ENCODE results near the gene FUBP3.

Gene FUBP3

DNA sequence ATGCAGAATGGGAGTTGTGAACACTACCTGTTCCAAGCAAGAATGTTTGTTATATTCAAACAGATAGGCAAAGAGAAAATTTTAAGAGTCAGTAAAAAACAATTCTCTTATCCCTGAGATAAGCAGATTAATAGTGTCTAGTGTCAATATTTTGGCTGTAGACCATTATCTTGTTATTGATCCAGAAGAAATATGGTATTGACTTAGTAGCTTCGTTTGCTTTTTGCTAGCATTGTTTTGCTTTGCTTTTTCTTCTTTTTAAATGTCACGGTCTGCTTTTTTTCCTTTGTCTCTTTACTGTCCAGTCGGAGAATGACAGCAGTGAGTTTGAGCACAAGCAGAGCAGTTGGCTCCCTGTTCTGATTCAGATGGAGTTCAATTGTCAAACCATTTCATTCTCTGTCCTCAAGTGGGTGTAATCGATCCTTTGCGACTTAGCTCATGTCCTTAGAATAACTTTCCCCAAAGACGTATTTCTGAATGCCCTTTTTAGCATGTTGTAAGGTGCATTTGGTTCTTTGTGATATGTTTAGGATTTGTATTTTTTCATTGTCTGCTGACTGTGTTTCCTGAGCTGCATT is 29.3 kb downstream of the FUBP3 start:
- DNase-seq = no peak

DNA sequence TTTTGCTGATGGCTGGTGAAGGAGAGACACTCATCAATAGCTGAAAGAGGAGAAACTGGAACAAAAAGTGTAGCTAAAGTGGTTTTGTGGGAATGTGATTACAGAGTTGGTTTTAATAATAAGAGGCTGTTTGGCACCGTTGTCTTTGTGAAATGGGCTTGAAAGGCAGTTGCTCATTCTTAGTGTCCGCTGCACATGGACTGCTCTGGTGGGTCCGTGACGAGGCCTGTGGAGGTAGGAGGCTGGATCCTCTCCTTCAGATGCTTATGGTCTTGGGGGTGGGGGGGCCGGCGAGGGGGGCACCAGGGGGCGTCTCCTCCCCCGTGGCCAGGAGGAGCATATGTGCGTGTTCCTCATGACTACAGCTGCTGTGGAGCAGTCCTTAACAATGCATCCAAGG is 29.8 kb downstream of the FUBP3 start:
- DNase-seq = no peak

GRCh38 chr9:130610862-130611707 is 31.7 kb downstream of the FUBP3 start:
- no peak for DNase-seq

GRCh38 chr9:130616451-130616850 is 37.1 kb downstream of the FUBP3 start:
- no peak for DNase-seq

GRCh38 chr9:130623466-130623865 is 44.1 kb downstream of the FUBP3 start:
- no peak for DNase-seq

DNA sequence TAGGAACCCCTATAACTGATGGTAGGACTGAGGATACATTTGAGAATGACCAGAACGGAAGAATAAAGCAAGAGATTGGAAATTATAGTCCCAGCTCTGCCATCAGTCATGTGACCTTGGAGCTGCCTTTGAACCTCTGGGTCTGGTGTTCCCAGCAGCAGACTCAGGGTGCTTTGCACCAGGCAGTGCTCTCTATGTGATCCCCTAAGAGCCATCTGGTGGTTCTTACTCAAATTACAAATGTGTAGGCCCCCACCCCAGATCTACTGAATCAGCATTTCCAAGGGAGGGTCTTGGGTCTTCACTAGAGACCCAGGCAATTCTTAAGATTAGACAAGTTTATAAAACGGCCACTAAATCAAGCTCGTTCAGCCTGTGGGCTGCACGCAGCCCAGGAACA is 44.8 kb downstream of the FUBP3 start:
- DNase-seq = no peak

GRCh38 chr9:130626249-130626996 is 47.0 kb downstream of the FUBP3 start:
- no peak for DNase-seq

DNA sequence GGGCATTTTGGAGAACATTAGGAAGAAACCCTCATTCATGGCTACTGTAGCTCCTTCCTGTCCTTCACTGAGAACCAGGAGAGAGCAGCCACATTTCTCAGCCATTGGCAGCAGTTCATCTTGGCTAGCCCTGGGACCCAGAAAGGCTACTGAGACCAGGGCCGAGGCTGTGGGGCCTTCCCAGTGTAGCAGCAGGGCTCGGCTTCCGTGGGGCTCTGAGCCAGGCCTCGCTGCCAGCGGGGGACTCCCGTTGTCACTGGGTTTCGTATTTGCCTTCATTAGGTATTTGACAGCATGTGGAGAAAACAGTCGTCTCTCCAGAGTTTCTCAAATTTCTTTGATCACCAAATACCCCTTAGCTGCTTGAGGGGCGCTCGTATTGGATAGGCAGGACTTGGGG is 47.7 kb downstream of the FUBP3 start:
- no peak for DNase-seq

GRCh38 chr9:130627896-130628792 is 48.8 kb downstream of the FUBP3 start:
- DNase-seq = no peak

DNA sequence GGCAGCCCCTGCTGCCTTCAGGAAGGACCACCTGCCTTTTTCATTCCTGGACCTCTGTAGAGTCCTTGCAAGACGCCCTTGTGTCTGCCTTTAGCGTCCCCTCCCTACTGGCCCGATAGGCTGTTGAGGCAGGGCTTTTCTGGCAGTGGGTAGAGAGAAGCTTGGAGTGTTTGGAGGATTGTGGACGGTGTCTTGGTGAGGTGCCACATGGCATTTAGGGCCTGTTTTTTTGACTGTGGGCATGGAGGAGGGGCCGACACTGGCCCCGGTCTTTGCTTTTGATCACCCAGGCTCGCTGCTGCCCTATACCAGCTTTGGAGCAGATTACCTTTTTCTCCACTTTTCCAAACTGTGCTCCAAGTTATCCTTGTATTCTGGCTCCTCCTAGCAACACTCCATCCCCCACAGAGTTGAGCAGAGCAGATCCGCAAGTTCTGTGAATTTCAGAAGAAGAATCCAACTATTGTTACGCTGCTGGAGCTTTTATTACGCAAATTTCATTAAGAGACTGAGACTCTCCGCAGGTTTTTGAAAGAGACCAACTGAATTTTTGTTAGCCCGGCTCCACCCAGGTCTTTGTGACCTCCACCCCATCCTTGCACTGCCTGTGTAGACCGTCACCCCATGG is 50.2 kb downstream of the FUBP3 start:
- no peak for DNase-seq

GRCh38 chr9:130630071-130630450 is 50.7 kb downstream of the FUBP3 start:
- no peak for DNase-seq

DNA sequence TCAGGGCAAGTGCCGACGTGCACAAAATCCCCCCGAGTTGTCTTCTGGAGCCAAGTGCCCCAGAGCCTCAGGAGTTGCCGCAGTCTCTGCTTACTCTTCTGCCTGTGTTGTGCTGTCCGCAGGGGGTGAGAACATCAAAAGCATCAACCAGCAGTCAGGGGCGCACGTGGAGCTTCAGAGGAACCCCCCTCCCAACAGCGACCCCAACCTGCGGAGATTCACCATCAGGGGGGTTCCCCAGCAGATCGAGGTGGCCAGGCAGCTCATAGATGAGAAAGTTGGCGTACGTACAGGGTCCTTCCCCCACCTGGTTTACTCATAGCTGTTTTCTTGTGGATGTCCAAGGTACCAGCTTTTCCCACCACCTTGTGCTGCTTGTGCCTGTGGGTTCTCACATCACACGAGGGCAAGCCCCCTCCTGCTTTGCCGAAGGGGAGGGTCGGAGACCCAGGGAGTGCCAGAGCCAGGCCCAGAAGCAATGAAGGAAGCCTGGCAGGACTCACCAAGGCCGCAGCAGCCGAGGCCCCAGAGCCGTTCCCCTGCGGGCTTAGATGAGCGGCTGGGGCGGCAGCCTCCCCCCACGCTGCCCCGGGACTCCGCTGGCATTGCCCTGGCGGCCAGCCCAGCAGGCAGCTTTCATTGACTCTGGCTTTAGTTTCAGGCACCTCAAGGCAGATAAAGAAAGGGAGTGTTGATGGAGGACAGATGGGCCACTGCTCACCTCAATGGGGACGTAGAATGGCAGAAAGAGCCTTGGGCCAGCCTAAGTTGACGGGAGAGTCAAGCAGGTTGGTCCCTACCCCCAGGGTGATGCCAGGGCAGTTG is 51.3 kb downstream of the FUBP3 start:
- no peak for DNase-seq

- DNase-seq = no peak
Measured at GRCh38 chr9:130631331-130632080, 52.1 kb downstream of the FUBP3 start.

DNA sequence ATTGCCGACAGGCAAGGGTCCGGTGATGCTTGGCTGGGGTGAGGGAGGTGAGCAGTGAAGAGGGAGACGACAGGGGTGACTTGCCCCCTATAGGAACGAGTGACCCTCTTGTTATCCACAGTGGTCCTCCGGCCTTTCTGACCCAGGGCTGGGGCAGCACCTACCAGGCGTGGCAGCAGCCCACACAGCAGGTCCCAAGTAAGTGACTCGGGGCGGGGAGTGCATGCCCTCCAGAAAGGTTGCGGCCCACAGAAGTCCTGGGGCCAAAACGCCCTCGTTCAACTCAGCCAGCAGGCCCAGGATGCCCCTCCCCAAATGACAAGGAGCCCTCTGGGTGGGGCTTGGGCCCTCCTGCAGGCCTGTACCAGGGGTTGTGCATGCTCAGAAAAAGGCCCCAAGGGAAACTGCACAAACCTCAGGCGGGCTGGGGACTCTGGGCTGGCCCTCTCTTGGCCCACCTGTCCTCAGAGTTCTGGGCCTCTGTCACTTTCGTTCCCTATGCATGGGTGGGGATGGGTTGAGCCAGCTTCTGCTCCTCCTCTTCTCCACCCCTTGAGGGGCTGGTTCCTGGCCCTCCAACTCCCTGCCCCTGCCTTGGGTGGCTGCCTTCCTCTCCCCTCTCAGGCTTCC is 52.8 kb downstream of the FUBP3 start:
- DNase-seq = no peak

DNA sequence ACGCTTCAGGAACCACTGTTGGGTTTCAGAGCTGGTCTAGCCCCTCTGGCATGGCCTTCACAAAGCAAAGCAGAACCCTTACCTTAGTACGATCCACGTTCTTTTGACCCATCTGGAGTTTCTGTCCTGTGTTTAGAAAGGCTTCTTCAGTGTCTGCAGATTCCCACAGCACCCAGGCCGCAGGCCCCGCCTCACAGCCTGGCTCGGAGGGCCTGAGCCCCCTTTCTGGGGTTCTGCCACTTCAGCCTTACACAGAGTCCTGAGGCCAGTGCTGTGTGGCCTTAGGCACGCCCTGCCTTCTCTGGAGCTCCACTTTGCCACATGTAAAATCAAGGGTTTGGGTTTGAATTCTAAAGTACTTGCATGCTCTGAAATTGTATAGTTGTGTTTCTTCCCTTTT is 53.5 kb downstream of the FUBP3 start:
- no peak for DNase-seq

- no peak for DNase-seq
Measured at GRCh38 chr9:130633336-130634190, 54.2 kb downstream of the FUBP3 start.

- DNase-seq = no peak
Measured at GRCh38 chr9:130634191-130634768, 54.9 kb downstream of the FUBP3 start.

DNA sequence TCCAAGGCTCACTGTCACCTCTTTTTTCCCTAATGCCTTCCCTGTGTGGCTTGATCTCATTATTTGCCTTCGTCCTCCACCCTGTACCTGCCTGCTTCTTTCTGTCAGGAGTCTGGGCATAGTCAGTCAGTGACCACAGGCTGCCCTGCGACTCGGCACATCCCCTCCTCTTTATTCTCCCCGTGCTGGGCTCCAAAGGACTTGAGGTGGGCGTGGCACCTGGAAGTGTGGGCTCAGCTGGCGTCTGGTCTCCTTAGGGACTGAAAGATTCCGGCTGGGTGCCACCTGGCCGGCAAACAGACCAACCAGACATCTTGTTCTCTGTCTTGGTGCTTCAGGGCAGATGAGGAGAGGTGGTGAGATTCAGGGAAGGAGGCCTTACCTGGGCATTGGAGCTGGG is 55.4 kb downstream of the FUBP3 start:
- no peak for DNase-seq

GRCh38 chr9:130635306-130635705 is 55.9 kb downstream of the FUBP3 start:
- DNase-seq = no peak
